Fibroblast of pulmonary artery (primary cell): ENCODE results near the gene LCN2.

ENCODE experiments used
- DNase-seq: peaks from one replicate; pipeline ENCODE4 v3.0.0-alpha.2; 2010; ENCODE audit warnings: low read depth
- H3K4me3 ChIP-seq: replicated peaks from 2 replicates; pipeline ENCODE4 v1.5.1; 2011; ENCODE audit warnings: low read depth, mild to moderate bottlenecking, control low read depth, low read length, moderate library complexity
- TF ChIP-seq, protein P1 (sequence below): IDR thresholded peaks from 2 replicates; pipeline ENCODE4 v1.5.1; 2011; ENCODE audit warnings: mild to moderate bottlenecking, control low read depth, low read length, inconsistent platforms; ENCODE audit errors: missing control alignments

The LCN2 gene

DNA sequence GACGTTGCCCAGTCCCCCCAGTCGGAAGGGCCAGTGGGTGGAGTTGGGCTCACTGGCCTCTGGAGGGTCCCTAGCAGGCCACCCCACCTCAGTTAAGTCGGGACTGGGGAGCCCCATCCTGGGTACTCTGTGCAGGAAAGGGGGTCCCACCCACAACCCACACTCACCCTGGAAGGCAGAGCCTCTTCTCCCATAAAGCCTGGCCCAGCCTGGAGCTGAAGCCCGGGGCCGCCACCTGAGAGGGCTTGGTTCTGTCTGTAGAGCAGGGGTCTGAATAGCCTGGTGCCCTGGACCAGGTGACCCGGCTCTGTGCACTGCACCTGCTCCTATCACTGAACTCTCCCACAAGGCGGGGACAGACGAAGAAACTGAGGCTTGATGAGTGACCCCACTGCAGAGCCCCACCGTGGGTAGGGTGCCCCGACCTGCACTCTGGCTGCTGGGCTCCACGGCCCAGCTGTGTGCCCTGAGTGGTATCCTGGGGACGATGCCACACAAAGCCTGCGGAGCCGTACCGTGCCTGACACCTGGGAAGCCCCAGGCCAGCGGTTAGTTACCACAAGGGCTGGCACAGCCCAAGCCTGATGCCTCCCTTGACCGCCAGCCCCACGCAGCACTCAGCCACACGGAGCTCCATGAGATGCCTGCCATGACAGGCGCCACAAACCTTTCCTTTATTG is 29.1 kb upstream of the LCN2 start:
- DNase-seq, result no peak
- TF ChIP-seq, protein P1, sequence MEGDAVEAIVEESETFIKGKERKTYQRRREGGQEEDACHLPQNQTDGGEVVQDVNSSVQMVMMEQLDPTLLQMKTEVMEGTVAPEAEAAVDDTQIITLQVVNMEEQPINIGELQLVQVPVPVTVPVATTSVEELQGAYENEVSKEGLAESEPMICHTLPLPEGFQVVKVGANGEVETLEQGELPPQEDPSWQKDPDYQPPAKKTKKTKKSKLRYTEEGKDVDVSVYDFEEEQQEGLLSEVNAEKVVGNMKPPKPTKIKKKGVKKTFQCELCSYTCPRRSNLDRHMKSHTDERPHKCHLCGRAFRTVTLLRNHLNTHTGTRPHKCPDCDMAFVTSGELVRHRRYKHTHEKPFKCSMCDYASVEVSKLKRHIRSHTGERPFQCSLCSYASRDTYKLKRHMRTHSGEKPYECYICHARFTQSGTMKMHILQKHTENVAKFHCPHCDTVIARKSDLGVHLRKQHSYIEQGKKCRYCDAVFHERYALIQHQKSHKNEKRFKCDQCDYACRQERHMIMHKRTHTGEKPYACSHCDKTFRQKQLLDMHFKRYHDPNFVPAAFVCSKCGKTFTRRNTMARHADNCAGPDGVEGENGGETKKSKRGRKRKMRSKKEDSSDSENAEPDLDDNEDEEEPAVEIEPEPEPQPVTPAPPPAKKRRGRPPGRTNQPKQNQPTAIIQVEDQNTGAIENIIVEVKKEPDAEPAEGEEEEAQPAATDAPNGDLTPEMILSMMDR, result no peak
- no peak overlapping the region for H3K4me3 ChIP-seq

DNA sequence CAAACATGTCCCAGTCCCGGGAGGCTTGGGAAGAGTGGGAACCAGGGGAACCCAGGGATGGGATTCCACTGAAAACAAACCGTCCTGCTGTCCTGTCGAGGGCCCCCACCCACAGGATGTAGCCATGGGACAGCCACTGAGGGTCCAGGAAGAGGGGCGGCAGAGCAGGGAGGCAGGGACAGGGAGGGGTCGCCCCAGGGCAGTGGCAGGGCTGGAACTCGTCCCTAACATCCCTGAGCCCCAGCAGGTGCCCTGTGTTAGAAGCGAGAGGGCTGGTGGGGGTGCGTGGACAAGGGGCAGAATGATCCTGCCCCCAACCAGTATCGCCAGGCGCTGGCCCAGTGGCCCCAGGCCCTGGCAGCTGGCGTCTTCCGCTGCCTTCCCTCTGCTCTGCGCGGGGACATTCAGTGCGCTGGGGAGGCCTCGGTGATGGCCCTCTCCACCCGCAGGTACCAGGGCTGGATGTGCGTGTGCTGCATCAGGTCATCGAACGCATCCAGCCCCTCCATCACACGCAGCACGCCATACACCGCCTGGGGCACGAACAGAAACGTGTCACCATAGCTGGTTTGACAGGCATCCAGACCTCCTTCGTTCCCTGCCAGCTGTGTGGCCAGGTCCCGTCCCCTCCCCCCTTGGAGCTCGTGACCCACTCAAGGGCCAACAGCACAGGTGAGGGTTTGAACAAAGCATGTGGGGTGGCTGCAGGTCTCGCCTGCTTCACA is 28.4 kb upstream of the LCN2 start:
- TF ChIP-seq, protein P1, result no peak
- H3K4me3 ChIP-seq, result no peak overlapping the region
- DNase-seq, result no peak

DNA sequence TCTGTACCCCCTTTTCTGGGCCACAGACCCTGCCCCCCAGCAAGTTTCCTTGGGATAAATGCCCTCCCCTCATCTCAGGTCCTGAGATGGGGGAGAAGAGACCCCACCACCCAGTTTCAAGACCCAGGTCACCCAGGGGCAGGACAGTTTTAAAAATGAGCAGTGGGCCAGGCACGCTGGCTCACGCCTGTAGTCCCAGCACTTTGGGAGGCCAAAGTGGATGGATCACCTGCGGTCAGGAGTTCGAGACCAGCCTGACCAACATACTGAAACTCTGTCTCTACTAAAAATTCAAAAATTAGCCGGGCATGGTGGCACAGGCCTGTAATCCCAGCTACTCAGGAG is 27.8 kb upstream of the LCN2 start:
- TF ChIP-seq, protein P1, result no peak
- no peak for DNase-seq
- H3K4me3 ChIP-seq, result no peak overlapping the region

DNA sequence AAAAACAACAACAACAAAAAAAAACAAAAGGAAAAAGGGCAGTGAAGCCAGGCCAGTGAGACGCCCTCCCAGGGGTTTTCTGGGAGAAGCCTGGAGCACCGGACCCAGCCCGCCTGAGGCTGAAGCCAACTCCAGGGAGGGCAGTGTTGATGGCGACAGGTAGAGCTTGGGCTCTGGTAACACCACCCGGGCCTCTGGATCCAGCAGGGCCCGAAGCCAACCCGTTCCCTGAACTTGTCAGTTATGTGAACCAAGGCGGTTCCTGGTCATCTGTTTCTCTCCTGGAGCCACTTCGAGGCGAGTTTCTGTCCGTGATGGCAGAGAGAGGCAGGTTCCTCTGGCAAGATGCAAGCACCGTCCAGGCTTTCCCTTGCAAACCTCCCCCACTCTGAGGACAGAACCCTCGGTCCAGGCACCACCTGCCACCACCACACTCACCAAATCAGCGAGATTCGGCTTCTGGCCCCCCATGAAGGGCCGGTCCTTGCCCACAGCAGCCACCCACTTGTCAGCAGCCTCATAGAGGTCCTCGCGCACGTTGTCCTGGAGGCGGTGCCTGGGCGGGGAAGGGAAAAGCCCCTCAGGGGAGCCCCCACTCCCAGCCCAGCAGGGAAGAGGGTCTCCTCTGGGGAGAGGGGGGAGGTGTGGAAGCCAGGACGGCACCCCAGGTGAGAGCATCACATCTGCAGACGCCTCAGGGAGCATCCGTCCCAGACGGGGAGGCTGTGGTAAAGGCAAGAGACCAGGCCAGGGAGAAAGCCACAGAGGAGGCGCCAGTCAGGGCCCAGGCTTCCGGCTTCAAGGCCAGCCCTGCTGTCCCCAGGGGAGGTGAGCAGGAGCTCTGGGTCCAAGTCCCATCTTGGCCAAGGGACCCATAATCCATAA is 27.1 kb upstream of the LCN2 start:
- no peak overlapping the region for H3K4me3 ChIP-seq
- DNase-seq, result no peak
- TF ChIP-seq, protein P1, result no peak

DNA sequence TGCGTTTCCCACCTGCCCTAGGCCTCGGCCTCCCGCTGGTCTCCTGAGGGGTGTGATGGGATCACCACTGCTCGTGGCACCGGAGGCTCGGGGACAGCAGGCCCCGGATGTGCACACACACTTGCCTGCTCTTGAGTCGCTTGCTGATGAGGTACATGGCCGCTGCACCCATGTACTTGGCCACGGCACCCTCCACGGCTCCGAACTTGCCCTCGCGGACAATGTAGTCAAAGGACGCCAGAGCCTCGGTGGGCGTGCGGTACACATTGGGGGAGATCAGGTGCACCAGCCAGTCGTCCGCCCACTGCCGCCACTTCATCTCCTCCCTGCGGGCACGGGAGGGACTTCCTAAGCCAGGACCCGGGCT is 26.5 kb upstream of the LCN2 start:
- H3K4me3 ChIP-seq, result no peak overlapping the region
- TF ChIP-seq, protein P1, result no peak
- DNase-seq, result no peak

DNA sequence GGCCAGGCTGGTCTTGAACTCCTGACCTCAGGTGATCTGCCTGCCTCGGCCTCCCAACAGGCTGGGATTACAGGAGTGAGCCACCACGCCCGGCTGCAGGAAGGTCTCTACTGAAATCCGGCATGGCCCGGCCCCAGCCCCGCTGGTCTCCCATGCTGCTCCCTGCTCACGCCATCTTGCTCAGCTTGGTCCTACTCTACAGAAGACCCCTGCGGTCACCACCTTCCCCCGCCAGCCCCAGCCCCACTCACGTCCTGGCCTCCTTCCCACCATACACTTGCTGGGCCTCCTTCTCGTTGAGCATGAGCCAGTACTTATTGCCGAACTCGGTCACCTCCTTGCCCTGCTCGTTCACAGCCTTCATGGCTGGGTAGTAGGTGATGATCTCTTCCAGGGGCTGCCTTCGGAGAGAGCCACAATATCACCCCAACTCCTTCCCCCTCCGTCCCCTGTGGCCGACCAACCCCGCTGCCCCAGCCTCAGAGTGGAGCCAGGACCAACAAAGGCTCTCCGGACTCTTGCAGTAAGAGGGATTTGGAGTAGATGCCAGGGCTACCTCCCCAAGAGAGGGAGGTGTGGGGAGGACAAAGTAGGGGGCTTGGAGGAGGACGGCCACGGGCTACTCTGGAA is 25.7 kb upstream of the LCN2 start:
- H3K4me3 ChIP-seq, result no peak overlapping the region
- no peak for DNase-seq
- TF ChIP-seq, protein P1, result no peak
